T follicular helper cell (primary cell): ENCODE data around the gene GFPT1.
"Not testable (repeated sequence)": the region's sequence is repeated elsewhere in the genome, so short reads cannot be mapped to it uniquely, and the experiment has no call there.

Experiments used
- DNase-seq: peaks from one replicate; pipeline ENCODE4 v3.0.0-alpha.2; 2020; ENCODE audit warnings: low read depth
- total RNA-seq, 2 experiments: gene quantifications; one replicate each; lab custom pipeline; 2026; lab: John Stamatoyannopoulos, UW

GFPT1 gene
- 84.2 to 122 reads per million in 2 experiments for total RNA-seq

- DNase-seq = peak; percentile 87
These were observed at the start of gene GFPT1 for GRCh38 chr2:69386789-69387734. GFPT1 (minus strand) TSS chr2:69387227; CDS start chr2:69387071, 156 bp downstream.

GRCh38 chr2:69436596-69436937 is 49.5 kb upstream of the GFPT1 start:
- no peak for DNase-seq

GRCh38 chr2:69434753-69435152 is 47.7 kb upstream of the GFPT1 start:
- DNase-seq = no peak

- no peak for DNase-seq
These were observed 42.6 kb upstream of the GFPT1 start for GRCh38 chr2:69429491-69430183.

GRCh38 chr2:69428981-69429380 is 42.0 kb upstream of the GFPT1 start:
- no peak for DNase-seq

GRCh38 chr2:69424419-69424818 is 37.4 kb upstream of the GFPT1 start:
- DNase-seq = no peak

GRCh38 chr2:69422198-69422597 is 35.2 kb upstream of the GFPT1 start:
- DNase-seq = no peak

- not testable (repeated sequence) for DNase-seq
These were observed 32.1 kb upstream of the GFPT1 start for GRCh38 chr2:69419111-69419510.

GRCh38 chr2:69416147-69416546 is 29.1 kb upstream of the GFPT1 start:
- DNase-seq = no peak

GRCh38 chr2:69411120-69411519 is 24.1 kb upstream of the GFPT1 start:
- DNase-seq = no peak

GRCh38 chr2:69405306-69405705 is 18.3 kb upstream of the GFPT1 start:
- no peak for DNase-seq

- DNase-seq = no peak
These were observed 13.1 kb upstream of the GFPT1 start for GRCh38 chr2:69400121-69400520.

GRCh38 chr2:69397234-69397633 is 10.2 kb upstream of the GFPT1 start:
- DNase-seq = no peak

GRCh38 chr2:69395866-69396265 is 8.8 kb upstream of the GFPT1 start:
- no peak for DNase-seq

- DNase-seq = no peak
These were observed 6.9 kb upstream of the GFPT1 start for GRCh38 chr2:69393963-69394362.

GRCh38 chr2:69390471-69390870 is 3.4 kb upstream of the GFPT1 start:
- no peak for DNase-seq

GRCh38 chr2:69390001-69390400 is 3.0 kb upstream of the GFPT1 start:
- no peak for DNase-seq

GRCh38 chr2:69389271-69389670 is 2.2 kb upstream of the GFPT1 start:
- no peak for DNase-seq

GRCh38 chr2:69387770-69388481 is 899 bp upstream of the GFPT1 start:
- DNase-seq = no peak

GRCh38 chr2:69386360-69386759 is 667 bp downstream of the GFPT1 start:
- DNase-seq = no peak

GRCh38 chr2:69385443-69386151 is 1.4 kb downstream of the GFPT1 start:
- DNase-seq = no peak

GRCh38 chr2:69384618-69385081 is 2.4 kb downstream of the GFPT1 start:
- DNase-seq = no peak
